ENCODE results near the gene ARHGAP18.

The ARHGAP18 gene

GRCh38 chr6:129675669-129676472, 34.1 kb downstream of the ARHGAP18 start:
- no peaks in the 10 kb centered on the region for H3K36me3 Mint-ChIP-seq (ENCODE audit: low read depth)
- no peak for ATAC-seq
- no peaks in the 10 kb centered on the region for H3K27me3 Mint-ChIP-seq
- DNase-seq, result no peak
- H3K9me3 Mint-ChIP-seq, result no peaks in the 10 kb centered on the region
- peaks cover 40% of the 10 kb centered on the region for H3K4me1 Mint-ChIP-seq
- H3K27ac Mint-ChIP-seq, result no peak overlapping the region
- H3K4me3 Mint-ChIP-seq, result no peak overlapping the region

- ATAC-seq, result no peak
- Mint-ChIP-seq H3K36me3 (ENCODE audit: low read depth) (no peaks in the 10 kb centered on the region), H3K4me1 (peaks cover 43% of the 10 kb centered on the region), H3K27me3 (no peaks in the 10 kb centered on the region), H3K4me3 (no peak overlapping the region), H3K27ac (peak overlapping the region; percentile 93), H3K9me3 (no peaks in the 10 kb centered on the region)
- DNase-seq, result no peak
Measured at GRCh38 chr6:129673748-129674147, 36.2 kb downstream of the ARHGAP18 start.

- Mint-ChIP-seq H3K36me3 (ENCODE audit: low read depth) (no peaks in the 10 kb centered on the region), H3K27ac (peak overlapping the region; percentile 93), H3K4me1 (peaks cover 43% of the 10 kb centered on the region), H3K27me3 (no peaks in the 10 kb centered on the region), H3K9me3 (no peaks in the 10 kb centered on the region), H3K4me3 (peak overlapping the region; percentile 66)
- ATAC-seq (peak; percentile 74), DNase-seq (no peak)
Measured at GRCh38 chr6:129672881-129673631, 36.9 kb downstream of the ARHGAP18 start.

GRCh38 chr6:129672341-129672682, 37.7 kb downstream of the ARHGAP18 start:
- H3K27ac Mint-ChIP-seq, result peak overlapping the region; percentile 93
- H3K9me3 Mint-ChIP-seq, result no peaks in the 10 kb centered on the region
- H3K27me3 Mint-ChIP-seq, result no peaks in the 10 kb centered on the region
- H3K4me3 Mint-ChIP-seq, result peak overlapping the region; percentile 66
- H3K36me3 Mint-ChIP-seq (ENCODE audit: low read depth), result no peaks in the 10 kb centered on the region
- ATAC-seq (peak; percentile 65), DNase-seq (no peak)
- H3K4me1 Mint-ChIP-seq, result peaks cover 37% of the 10 kb centered on the region

- Mint-ChIP-seq H3K27ac (peak overlapping the region; percentile 93), H3K36me3 (ENCODE audit: low read depth) (no peaks in the 10 kb centered on the region), H3K9me3 (no peaks in the 10 kb centered on the region), H3K4me1 (peaks cover 37% of the 10 kb centered on the region), H3K4me3 (peak overlapping the region; percentile 66), H3K27me3 (no peaks in the 10 kb centered on the region)
- DNase-seq (peak; percentile 63), ATAC-seq (peak; percentile 85)
Measured at GRCh38 chr6:129671442-129672340, 38.3 kb downstream of the ARHGAP18 start.

GRCh38 chr6:129670634-129671033, 39.3 kb downstream of the ARHGAP18 start:
- H3K27me3 Mint-ChIP-seq, result no peaks in the 10 kb centered on the region
- ATAC-seq (no peak), DNase-seq (no peak)
- no peaks in the 10 kb centered on the region for H3K9me3 Mint-ChIP-seq
- H3K27ac Mint-ChIP-seq, result no peak overlapping the region
- no peak overlapping the region for H3K4me3 Mint-ChIP-seq
- peaks cover 39% of the 10 kb centered on the region for H3K4me1 Mint-ChIP-seq
- H3K36me3 Mint-ChIP-seq (ENCODE audit: low read depth), result no peaks in the 10 kb centered on the region

GRCh38 chr6:129667621-129668020, 42.4 kb downstream of the ARHGAP18 start:
- H3K36me3 Mint-ChIP-seq (ENCODE audit: low read depth), result no peaks in the 10 kb centered on the region
- H3K4me1 Mint-ChIP-seq, result peaks cover 21% of the 10 kb centered on the region
- DNase-seq (no peak), ATAC-seq (no peak)
- no peak overlapping the region for H3K27ac Mint-ChIP-seq
- H3K27me3 Mint-ChIP-seq, result no peaks in the 10 kb centered on the region
- no peak overlapping the region for H3K4me3 Mint-ChIP-seq
- H3K9me3 Mint-ChIP-seq, result no peaks in the 10 kb centered on the region

GRCh38 chr6:129667034-129667433, 42.9 kb downstream of the ARHGAP18 start:
- DNase-seq (no peak), ATAC-seq (no peak)
- H3K4me3 Mint-ChIP-seq, result no peak overlapping the region
- H3K9me3 Mint-ChIP-seq, result no peaks in the 10 kb centered on the region
- no peaks in the 10 kb centered on the region for H3K36me3 Mint-ChIP-seq (ENCODE audit: low read depth)
- peaks cover 16% of the 10 kb centered on the region for H3K4me1 Mint-ChIP-seq
- no peaks in the 10 kb centered on the region for H3K27me3 Mint-ChIP-seq
- no peak overlapping the region for H3K27ac Mint-ChIP-seq

GRCh38 chr6:129665555-129665954, 44.4 kb downstream of the ARHGAP18 start:
- DNase-seq (no peak), ATAC-seq (no peak)
- Mint-ChIP-seq H3K4me1 (peaks cover 2% of the 10 kb centered on the region), H3K27me3 (no peaks in the 10 kb centered on the region), H3K4me3 (no peak overlapping the region), H3K9me3 (no peaks in the 10 kb centered on the region), H3K27ac (no peak overlapping the region), H3K36me3 (ENCODE audit: low read depth) (no peaks in the 10 kb centered on the region)

GRCh38 chr6:129663531-129663930, 46.4 kb downstream of the ARHGAP18 start:
- no peaks in the 10 kb centered on the region for H3K27me3 Mint-ChIP-seq
- no peak for ATAC-seq
- no peak for DNase-seq
- no peak overlapping the region for H3K4me3 Mint-ChIP-seq
- H3K9me3 Mint-ChIP-seq, result no peaks in the 10 kb centered on the region
- H3K4me1 Mint-ChIP-seq, result peaks cover 2% of the 10 kb centered on the region
- no peaks in the 10 kb centered on the region for H3K36me3 Mint-ChIP-seq (ENCODE audit: low read depth)
- no peak overlapping the region for H3K27ac Mint-ChIP-seq

GRCh38 chr6:129662980-129663431, 47.0 kb downstream of the ARHGAP18 start:
- Mint-ChIP-seq H3K4me1 (peaks cover 2% of the 10 kb centered on the region), H3K27ac (no peak overlapping the region), H3K27me3 (no peaks in the 10 kb centered on the region), H3K4me3 (no peak overlapping the region), H3K9me3 (no peaks in the 10 kb centered on the region), H3K36me3 (ENCODE audit: low read depth) (no peaks in the 10 kb centered on the region)
- DNase-seq (no peak), ATAC-seq (peak; percentile 49)

GRCh38 chr6:129662406-129662766, 47.6 kb downstream of the ARHGAP18 start:
- H3K9me3 Mint-ChIP-seq, result no peaks in the 10 kb centered on the region
- H3K27ac Mint-ChIP-seq, result no peak overlapping the region
- ATAC-seq, result no peak
- peaks cover 2% of the 10 kb centered on the region for H3K4me1 Mint-ChIP-seq
- H3K4me3 Mint-ChIP-seq, result no peak overlapping the region
- no peaks in the 10 kb centered on the region for H3K36me3 Mint-ChIP-seq (ENCODE audit: low read depth)
- no peak for DNase-seq
- no peaks in the 10 kb centered on the region for H3K27me3 Mint-ChIP-seq

GRCh38 chr6:129661536-129662405, 48.2 kb downstream of the ARHGAP18 start:
- Mint-ChIP-seq H3K4me3 (no peak overlapping the region), H3K4me1 (peaks cover 2% of the 10 kb centered on the region), H3K36me3 (ENCODE audit: low read depth) (no peaks in the 10 kb centered on the region), H3K27ac (no peak overlapping the region), H3K27me3 (no peaks in the 10 kb centered on the region), H3K9me3 (no peaks in the 10 kb centered on the region)
- ATAC-seq, result no peak
- DNase-seq, result no peak

- DNase-seq (no peak), ATAC-seq (no peak)
- Mint-ChIP-seq H3K27me3 (no peaks in the 10 kb centered on the region), H3K9me3 (no peaks in the 10 kb centered on the region), H3K36me3 (ENCODE audit: low read depth) (no peaks in the 10 kb centered on the region), H3K4me3 (no peak overlapping the region), H3K27ac (no peak overlapping the region), H3K4me1 (peaks cover 7% of the 10 kb centered on the region)
Measured at GRCh38 chr6:129660346-129660676, 49.7 kb downstream of the ARHGAP18 start.
